Measurements from ENCODE around the gene EDN3. TPM values are rescaled to one million over a fixed set of nuclear protein-coding genes. Genes with fewer than 3 reads are reported as not detected.

Gene EDN3
- total and polyA plus RNA-seq, 9 of the 15 experiments (the other 6 are each of a cell fraction or from before 2014, with no cell fraction given), result not detected

DNA sequence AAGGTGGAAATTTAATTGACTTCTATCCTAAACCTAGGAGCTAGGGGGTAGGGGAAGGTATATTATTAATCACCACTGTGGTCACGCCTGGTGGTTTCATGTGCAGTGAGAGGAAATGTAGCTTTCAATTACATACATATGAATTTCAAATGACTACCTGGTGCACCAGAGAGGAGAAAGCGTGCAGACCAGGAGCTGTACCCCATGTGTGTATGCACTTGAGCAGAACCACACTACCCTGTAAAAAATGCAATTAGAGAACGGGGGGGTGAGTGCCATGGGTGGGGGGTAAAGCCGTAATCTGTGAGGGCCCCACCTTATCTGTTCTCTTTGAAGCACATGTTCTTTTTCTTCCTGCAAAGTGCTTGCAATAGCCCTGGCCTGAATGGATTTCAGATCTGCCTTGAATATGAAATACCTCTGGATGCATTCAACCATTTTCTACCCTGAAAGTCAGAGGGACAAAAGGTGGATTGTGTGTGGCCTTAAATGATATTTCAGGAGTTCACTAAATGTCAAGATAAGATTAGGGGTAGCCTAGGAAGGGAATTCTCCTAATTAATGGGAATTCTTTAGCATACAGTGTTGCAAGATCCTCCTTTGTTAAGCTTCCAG, 30.9 kb upstream of the EDN3 start:
- Histone ChIP-seq H4K20me1 (replicated peaks; ENCODE audit: control insufficient read depth, insufficient read depth, low read length) (peaks cover 6% of the 10 kb centered on the region), H3K36me3 (ENCODE audit: control insufficient read depth, insufficient read depth, low read length) (no peaks in the 10 kb centered on the region), H3K4me1 (replicated peaks in 1 of 2; ENCODE audit: control insufficient read depth in 2 of 2, insufficient read depth in 2 of 2, low read length in 2 of 2) (no peaks in the 10 kb centered on the region), H3K27me3 (ENCODE audit: control insufficient read depth in 2 of 2, insufficient read depth in 2 of 2, low read length in 2 of 2) (peaks cover 10 to 25% of the 10 kb centered on the region in 2 experiments; a peak in 4 of 5 replicates), H3K9ac (ENCODE audit: insufficient read depth in 1 of 2, low read depth in 2 of 2, low read length in 2 of 2) (no peak overlapping the region), H3K79me2 (ENCODE audit: control insufficient read depth, insufficient read depth, low read length) (no peaks in the 10 kb centered on the region), H3K4me3 (no peak overlapping the region), H3K4me2 (ENCODE audit: insufficient read depth, low read length) (no peak overlapping the region), H3K9me3 (replicated peaks; ENCODE audit: control insufficient read depth, insufficient read depth, low read depth, low read length) (no peaks in the 10 kb centered on the region), H3K27ac (ENCODE audit: extremely low read depth, low read depth, low read length) (no peak overlapping the region), H3K9me1 (ENCODE audit: control insufficient read depth, insufficient read depth, low read length) (no peaks in the 10 kb centered on the region), H2AFZ (ENCODE audit: low read depth, low read length) (no peak overlapping the region)
- no peak for FAIRE-seq
- in situ Hi-C loops (cut with MboI) (no loop called here), intact Hi-C loops (cut with micrococcal nuclease) (no loop called here)
- POLR2A ChIA-PET, result interaction anchor here (0.6 to 0.7 kb wide), 2 partner anchors 17 to 64 kb away, joined by 3 read pairs; no protein-coding TSS in a partner anchor
- no peak for DNase-seq (ENCODE audit: extremely low read depth in 1 of 4, low spot score in 3 of 4)
- CTCF ChIA-PET (ENCODE audit: low intra/inter-chr PET ratio), result no interaction called here
- ATAC-seq, result no peak
- BruUV-seq (replicated peaks), result no TSS peak
- 1% methylated on average over 4 of the region's 4 CpGs for WGBS (ENCODE audit: insufficient coverage, low coverage, missing lambda C conversion rate)
- TF ChIP-seq, protein P1, sequence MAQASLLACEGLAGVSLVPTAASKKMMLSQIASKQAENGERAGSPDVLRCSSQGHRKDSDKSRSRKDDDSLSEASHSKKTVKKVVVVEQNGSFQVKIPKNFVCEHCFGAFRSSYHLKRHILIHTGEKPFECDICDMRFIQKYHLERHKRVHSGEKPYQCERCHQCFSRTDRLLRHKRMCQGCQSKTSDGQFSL (CRISPR knock-in tag; IDR thresholded peaks at IDR 0.05), result no peak
- TF ChIP-seq, protein P1 (tag; IDR thresholded peaks at IDR 0.05), result no peak
- TF ChIP-seq PRMT5 (CRISPR knock-in tag; IDR thresholded peaks at IDR 0.05) (no peak), ZNF589 (CRISPR knock-in tag; IDR thresholded peaks at IDR 0.05; ENCODE audit: low read depth) (no peak), RAD51 (IDR thresholded peaks at IDR 0.05; ENCODE audit: borderline replicate concordance, low read depth) (no peak), CBX1 (IDR thresholded peaks at IDR 0.05; ENCODE audit: low read depth) (no peak)
- TF ChIP-seq, protein P2, sequence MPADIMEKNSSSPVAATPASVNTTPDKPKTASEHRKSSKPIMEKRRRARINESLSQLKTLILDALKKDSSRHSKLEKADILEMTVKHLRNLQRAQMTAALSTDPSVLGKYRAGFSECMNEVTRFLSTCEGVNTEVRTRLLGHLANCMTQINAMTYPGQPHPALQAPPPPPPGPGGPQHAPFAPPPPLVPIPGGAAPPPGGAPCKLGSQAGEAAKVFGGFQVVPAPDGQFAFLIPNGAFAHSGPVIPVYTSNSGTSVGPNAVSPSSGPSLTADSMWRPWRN (IDR thresholded peaks at IDR 0.05; ENCODE audit: low read depth), result no peak
- TF ChIP-seq, protein P3, sequence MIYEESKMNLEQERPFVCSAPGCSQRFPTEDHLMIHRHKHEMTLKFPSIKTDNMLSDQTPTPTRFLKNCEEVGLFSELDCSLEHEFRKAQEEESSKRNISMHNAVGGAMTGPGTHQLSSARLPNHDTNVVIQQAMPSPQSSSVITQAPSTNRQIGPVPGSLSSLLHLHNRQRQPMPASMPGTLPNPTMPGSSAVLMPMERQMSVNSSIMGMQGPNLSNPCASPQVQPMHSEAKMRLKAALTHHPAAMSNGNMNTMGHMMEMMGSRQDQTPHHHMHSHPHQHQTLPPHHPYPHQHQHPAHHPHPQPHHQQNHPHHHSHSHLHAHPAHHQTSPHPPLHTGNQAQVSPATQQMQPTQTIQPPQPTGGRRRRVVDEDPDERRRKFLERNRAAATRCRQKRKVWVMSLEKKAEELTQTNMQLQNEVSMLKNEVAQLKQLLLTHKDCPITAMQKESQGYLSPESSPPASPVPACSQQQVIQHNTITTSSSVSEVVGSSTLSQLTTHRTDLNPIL (CRISPR knock-in tag; IDR thresholded peaks at IDR 0.05), result no peak
- TF ChIP-seq, protein P4, sequence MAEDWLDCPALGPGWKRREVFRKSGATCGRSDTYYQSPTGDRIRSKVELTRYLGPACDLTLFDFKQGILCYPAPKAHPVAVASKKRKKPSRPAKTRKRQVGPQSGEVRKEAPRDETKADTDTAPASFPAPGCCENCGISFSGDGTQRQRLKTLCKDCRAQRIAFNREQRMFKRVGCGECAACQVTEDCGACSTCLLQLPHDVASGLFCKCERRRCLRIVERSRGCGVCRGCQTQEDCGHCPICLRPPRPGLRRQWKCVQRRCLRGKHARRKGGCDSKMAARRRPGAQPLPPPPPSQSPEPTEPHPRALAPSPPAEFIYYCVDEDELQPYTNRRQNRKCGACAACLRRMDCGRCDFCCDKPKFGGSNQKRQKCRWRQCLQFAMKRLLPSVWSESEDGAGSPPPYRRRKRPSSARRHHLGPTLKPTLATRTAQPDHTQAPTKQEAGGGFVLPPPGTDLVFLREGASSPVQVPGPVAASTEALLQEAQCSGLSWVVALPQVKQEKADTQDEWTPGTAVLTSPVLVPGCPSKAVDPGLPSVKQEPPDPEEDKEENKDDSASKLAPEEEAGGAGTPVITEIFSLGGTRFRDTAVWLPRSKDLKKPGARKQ (CRISPR knock-in tag; IDR thresholded peaks at IDR 0.05), result no peak
- TF ChIP-seq, protein P5, sequence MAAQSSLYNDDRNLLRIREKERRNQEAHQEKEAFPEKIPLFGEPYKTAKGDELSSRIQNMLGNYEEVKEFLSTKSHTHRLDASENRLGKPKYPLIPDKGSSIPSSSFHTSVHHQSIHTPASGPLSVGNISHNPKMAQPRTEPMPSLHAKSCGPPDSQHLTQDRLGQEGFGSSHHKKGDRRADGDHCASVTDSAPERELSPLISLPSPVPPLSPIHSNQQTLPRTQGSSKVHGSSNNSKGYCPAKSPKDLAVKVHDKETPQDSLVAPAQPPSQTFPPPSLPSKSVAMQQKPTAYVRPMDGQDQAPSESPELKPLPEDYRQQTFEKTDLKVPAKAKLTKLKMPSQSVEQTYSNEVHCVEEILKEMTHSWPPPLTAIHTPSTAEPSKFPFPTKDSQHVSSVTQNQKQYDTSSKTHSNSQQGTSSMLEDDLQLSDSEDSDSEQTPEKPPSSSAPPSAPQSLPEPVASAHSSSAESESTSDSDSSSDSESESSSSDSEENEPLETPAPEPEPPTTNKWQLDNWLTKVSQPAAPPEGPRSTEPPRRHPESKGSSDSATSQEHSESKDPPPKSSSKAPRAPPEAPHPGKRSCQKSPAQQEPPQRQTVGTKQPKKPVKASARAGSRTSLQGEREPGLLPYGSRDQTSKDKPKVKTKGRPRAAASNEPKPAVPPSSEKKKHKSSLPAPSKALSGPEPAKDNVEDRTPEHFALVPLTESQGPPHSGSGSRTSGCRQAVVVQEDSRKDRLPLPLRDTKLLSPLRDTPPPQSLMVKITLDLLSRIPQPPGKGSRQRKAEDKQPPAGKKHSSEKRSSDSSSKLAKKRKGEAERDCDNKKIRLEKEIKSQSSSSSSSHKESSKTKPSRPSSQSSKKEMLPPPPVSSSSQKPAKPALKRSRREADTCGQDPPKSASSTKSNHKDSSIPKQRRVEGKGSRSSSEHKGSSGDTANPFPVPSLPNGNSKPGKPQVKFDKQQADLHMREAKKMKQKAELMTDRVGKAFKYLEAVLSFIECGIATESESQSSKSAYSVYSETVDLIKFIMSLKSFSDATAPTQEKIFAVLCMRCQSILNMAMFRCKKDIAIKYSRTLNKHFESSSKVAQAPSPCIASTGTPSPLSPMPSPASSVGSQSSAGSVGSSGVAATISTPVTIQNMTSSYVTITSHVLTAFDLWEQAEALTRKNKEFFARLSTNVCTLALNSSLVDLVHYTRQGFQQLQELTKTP (IDR thresholded peaks at IDR 0.05; ENCODE audit: low read depth in 1 of 2, partially characterized antibody in 2 of 2), result no peak

Measured in K562 (cell line).